Brain pericyte (primary cell): ENCODE measurements around the gene SUGP1.

Source experiments
- DNase-seq: peaks from one replicate; pipeline ENCODE4 v3.0.0-alpha.2; 2012; ENCODE audit warnings: low read depth, low spot score

Gene SUGP1

GRCh38 chr19:19342086-19343015, 22.0 kb upstream of the SUGP1 start:
- DNase-seq, result no peak

GRCh38 chr19:19341026-19341425, 20.7 kb upstream of the SUGP1 start:
- no peak for DNase-seq

- no peak for DNase-seq
These were observed 17.8 kb upstream of the SUGP1 start for GRCh38 chr19:19338082-19338481.

GRCh38 chr19:19337120-19337519, 16.8 kb upstream of the SUGP1 start:
- DNase-seq, result no peak

GRCh38 chr19:19336597-19336996, 16.3 kb upstream of the SUGP1 start:
- DNase-seq, result no peak

- DNase-seq, result no peak
These were observed 15.3 kb upstream of the SUGP1 start for GRCh38 chr19:19335408-19336158.

GRCh38 chr19:19334989-19335344, 14.7 kb upstream of the SUGP1 start:
- no peak for DNase-seq

- DNase-seq, result no peak
These were observed 14.0 kb upstream of the SUGP1 start for GRCh38 chr19:19334063-19334988.

GRCh38 chr19:19329126-19329525, 8.8 kb upstream of the SUGP1 start:
- DNase-seq, result no peak

GRCh38 chr19:19327672-19328071, 7.4 kb upstream of the SUGP1 start:
- DNase-seq, result no peak

GRCh38 chr19:19324059-19324770, 3.9 kb upstream of the SUGP1 start:
- no peak for DNase-seq

GRCh38 chr19:19321141-19321577, 850 bp upstream of the SUGP1 start:
- DNase-seq, result no peak

GRCh38 chr19:19319732-19320360, 463 bp downstream of the SUGP1 start:
- no peak for DNase-seq

- DNase-seq, result no peak
These were observed 4.2 kb downstream of the SUGP1 start for GRCh38 chr19:19316082-19316481.

- no peak for DNase-seq
These were observed 4.9 kb downstream of the SUGP1 start for GRCh38 chr19:19315444-19315843.

- no peak for DNase-seq
These were observed 11.9 kb downstream of the SUGP1 start for GRCh38 chr19:19308373-19308772.

GRCh38 chr19:19306191-19306590, 14.1 kb downstream of the SUGP1 start:
- no peak for DNase-seq

GRCh38 chr19:19305696-19306095, 14.6 kb downstream of the SUGP1 start:
- no peak for DNase-seq

- no peak for DNase-seq
These were observed 15.2 kb downstream of the SUGP1 start for GRCh38 chr19:19305066-19305465.

- no peak for DNase-seq
These were observed 15.9 kb downstream of the SUGP1 start for GRCh38 chr19:19304186-19304965.
